Measurements from ENCODE around the gene MS4A4E.

DNA sequence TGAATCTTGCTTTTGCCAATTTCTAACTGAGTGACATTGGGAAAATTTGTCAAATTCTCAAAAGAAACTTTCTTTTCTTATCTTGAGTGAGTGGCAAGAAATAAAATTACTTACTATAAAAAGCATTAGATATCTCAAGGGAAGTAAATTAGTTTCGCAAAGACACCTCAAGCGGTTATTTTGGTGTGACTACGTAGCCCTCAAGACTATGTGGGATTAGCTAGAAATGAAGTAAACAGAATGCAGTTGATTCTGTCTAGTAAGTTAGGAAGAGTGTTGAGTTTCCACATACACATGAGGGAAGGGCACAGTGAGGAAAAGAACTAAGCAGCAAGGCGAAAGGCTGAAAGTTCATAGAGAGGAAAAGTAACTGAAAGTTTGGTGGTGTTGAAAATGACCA is 31.7 kb downstream of the MS4A4E start:
- TF ChIP-seq, protein P1, sequence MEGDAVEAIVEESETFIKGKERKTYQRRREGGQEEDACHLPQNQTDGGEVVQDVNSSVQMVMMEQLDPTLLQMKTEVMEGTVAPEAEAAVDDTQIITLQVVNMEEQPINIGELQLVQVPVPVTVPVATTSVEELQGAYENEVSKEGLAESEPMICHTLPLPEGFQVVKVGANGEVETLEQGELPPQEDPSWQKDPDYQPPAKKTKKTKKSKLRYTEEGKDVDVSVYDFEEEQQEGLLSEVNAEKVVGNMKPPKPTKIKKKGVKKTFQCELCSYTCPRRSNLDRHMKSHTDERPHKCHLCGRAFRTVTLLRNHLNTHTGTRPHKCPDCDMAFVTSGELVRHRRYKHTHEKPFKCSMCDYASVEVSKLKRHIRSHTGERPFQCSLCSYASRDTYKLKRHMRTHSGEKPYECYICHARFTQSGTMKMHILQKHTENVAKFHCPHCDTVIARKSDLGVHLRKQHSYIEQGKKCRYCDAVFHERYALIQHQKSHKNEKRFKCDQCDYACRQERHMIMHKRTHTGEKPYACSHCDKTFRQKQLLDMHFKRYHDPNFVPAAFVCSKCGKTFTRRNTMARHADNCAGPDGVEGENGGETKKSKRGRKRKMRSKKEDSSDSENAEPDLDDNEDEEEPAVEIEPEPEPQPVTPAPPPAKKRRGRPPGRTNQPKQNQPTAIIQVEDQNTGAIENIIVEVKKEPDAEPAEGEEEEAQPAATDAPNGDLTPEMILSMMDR (IDR thresholded peaks at IDR 0.05; ENCODE audit: insufficient read depth, low read length, poor library complexity, severe bottlenecking), result no peak
- TF ChIP-seq EZH2phosphoT487 (conservative IDR thresholded peaks at IDR 0.05; ENCODE audit: low read length), result no peak

Data from SU-DHL-6 (cell line).